Esophagus muscularis mucosa (tissue), 3 donors: ENCODE measurements around the gene EIF3F.

Experiments used
- POLR2A ChIP-seq: fragments of 450-650 bp; IDR thresholded peaks from one replicate; pipeline ENCODE4 v1.6.1; 2017; ENCODE audit warnings: antibody characterized with exemption, moderate library complexity, mild to moderate bottlenecking, low read depth
- TF ChIP-seq, protein P1 (sequence below), 3 experiments: fragments of 200-600 bp in 2 of 3; fragments of 450-650 bp in 1 of 3; sonication (generic) in 2 of 3; IDR thresholded peaks; one replicate each; pipeline ENCODE4 v1.5.1; 2017 to 2019; ENCODE audit warnings: antibody characterized with exemption in 3 of 3, mild to moderate bottlenecking in 2 of 3, moderate library complexity in 1 of 3

DNA sequence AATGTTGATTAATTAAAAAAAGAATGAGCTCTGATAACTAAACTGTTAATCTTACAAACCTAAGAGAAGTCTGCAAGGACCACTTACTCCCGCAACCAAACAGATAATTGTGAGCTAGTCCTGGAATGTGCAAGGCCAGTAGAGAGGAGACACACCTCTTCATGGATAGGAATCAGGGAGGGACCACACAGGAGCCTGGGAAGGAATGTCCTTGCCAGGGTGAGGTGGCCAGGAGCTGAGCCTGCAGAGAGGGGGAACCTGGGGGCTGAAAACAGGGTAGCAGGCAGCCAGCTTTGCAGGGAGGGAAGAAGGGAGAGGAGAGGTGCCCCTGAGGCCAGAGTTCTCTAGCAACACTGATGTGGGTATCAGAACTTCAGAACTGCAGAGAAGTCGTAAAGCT, 12.5 kb upstream of the EIF3F start:
- TF ChIP-seq, protein P1, sequence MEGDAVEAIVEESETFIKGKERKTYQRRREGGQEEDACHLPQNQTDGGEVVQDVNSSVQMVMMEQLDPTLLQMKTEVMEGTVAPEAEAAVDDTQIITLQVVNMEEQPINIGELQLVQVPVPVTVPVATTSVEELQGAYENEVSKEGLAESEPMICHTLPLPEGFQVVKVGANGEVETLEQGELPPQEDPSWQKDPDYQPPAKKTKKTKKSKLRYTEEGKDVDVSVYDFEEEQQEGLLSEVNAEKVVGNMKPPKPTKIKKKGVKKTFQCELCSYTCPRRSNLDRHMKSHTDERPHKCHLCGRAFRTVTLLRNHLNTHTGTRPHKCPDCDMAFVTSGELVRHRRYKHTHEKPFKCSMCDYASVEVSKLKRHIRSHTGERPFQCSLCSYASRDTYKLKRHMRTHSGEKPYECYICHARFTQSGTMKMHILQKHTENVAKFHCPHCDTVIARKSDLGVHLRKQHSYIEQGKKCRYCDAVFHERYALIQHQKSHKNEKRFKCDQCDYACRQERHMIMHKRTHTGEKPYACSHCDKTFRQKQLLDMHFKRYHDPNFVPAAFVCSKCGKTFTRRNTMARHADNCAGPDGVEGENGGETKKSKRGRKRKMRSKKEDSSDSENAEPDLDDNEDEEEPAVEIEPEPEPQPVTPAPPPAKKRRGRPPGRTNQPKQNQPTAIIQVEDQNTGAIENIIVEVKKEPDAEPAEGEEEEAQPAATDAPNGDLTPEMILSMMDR (IDR thresholded peaks at IDR 0.05), result no peak
- no peak for TF ChIP-seq POLR2A
